Uterus (tissue), 2 donors: ENCODE measurements around the gene CENPQ.

Experiments used
- CTCF ChIP-seq, 4 experiments: fragments of 200-600 bp in 2 of 4; fragments of 450-650 bp in 2 of 4; sonication (generic) in 2 of 4; IDR thresholded peaks; one replicate each; pipeline ENCODE4 v1.5.1; 2016 to 2019; ENCODE audit warnings: antibody characterized with exemption in 4 of 4, mild to moderate bottlenecking in 2 of 4, moderate library complexity in 1 of 4
- POLR2A ChIP-seq, 2 donors: fragments of 450-650 bp; IDR thresholded peaks; one replicate each; pipeline ENCODE4 v1.6.1; 2016; ENCODE audit warnings: antibody characterized with exemption in 2 of 2, mild to moderate bottlenecking in 1 of 2, moderate library complexity in 1 of 2

- TF ChIP-seq CTCF (IDR thresholded peaks at IDR 0.05), result no peak
- no peak for TF ChIP-seq POLR2A (IDR thresholded peaks at IDR 0.05)
Measured at GRCh38 chr6:49535795-49536194, 72.6 kb downstream of the CENPQ start.
